ENCODE results near the gene NFIA.
A peak's percentile ranks its signal among the peaks of the same experiment; 100 is the strongest.

NFIA gene

DNA sequence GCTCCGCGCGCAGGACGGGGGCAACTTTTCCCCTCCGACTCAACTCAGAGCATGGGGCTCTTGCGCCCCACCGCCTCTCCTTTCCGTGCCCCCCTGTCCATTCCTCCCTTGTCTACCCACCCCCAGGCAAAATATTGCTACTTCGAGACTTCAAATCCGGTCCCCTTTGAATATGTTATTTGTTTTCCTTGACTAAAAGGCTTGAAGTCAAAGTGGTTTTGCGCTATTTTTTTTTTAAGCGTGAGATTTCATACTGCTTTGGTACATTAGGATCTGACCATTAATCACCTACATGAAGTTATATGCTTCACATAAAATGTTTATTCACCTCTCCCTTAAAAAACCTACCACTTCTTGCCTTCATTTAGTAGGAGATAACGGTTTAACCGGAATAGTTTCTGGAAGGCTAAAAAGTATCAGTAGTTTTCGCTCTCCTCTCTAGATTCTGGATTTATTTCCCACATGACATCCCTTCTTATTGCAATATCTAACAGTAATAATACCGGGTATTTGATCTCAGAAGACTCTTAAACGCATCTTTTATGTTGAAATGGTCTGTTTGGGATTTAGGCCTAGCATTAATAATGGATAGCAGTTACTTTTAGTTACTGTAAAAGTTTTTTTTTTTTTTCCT is 1.6 kb downstream of the NFIA start:
- TF ChIP-seq EZH2phosphoT487 (IDR thresholded peaks at IDR 0.05; ENCODE audit: low read length) (no peak), EZH2 (optimal IDR thresholded peaks at IDR 0.05; ENCODE audit: low read depth, low read length) (no peak)
- Histone ChIP-seq H3K9me2 (replicated peaks; ENCODE audit: insufficient read depth, low read length) (no peaks in the 10 kb centered on the region), H3K4me1 (ENCODE audit: low read length) (0 out of 2 replicates have a peak, but pooled peaks cover 6% of the 10 kb centered on the region), H3K9ac (ENCODE audit: low read length) (no peak overlapping the region), H3F3A (ENCODE audit: insufficient read depth, low read length) (peaks cover 11% of the 10 kb centered on the region; the same call in 1 of the 2 replicates), H2AFZ (ENCODE audit: low read length) (no peak overlapping the region), H3K27ac (ENCODE audit: low read length) (no peak overlapping the region), H3K4me3 (ENCODE audit: low read length) (peak overlapping the region; percentile 33; the same call in 1 of the 2 replicates), H3K79me2 (ENCODE audit: low read length) (no peaks in the 10 kb centered on the region), H3K27me3 (replicated peaks; ENCODE audit: insufficient read depth, low read length) (peaks cover 18% of the 10 kb centered on the region; the same call in 1 of the 2 replicates), H3K9me3 (replicated peaks; ENCODE audit: insufficient read depth, low read length) (no peaks in the 10 kb centered on the region), H4K20me1 (ENCODE audit: insufficient read depth, low read length) (no peaks in the 10 kb centered on the region), H3K36me3 (replicated peaks; ENCODE audit: insufficient read depth, low read length) (no peaks in the 10 kb centered on the region), H3K4me2 (ENCODE audit: low read depth, low read length) (peak overlapping the region; percentile 49; the same call in 1 of the 2 replicates)
- DNase-seq = no peak

DNA sequence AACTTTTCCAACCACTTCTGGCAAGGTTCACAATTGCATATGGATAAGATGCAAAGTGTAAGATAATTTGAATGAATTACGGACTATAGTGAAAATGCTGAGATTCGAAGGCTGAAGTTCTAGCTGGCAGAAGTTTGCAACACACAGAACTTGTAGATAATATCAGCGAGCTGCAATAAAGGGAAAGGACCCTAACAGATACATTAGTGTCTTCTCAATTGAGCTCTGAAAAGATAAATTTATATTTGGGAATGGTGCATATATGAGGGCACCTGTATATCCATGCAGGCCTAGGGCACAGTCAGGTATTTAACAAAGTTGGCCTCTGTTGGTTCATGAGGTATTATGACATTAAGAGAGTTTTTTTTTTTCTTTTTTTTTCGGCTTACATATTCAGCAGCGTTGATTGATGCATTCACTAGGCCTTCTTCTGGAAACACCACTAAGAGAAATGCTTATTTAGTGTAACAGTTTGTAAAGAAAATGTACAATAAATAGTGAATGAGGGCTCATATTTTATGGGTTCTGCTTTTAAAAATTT is 2.2 kb downstream of the NFIA start:
- Histone ChIP-seq H3K27ac (ENCODE audit: low read length) (no peak overlapping the region), H3K9me2 (replicated peaks; ENCODE audit: insufficient read depth, low read length) (no peaks in the 10 kb centered on the region), H3K4me1 (ENCODE audit: low read length) (0 out of 2 replicates have a peak, but pooled peaks cover 6% of the 10 kb centered on the region), H3K4me2 (ENCODE audit: low read depth, low read length) (no peak overlapping the region), H3K4me3 (ENCODE audit: low read length) (no peak overlapping the region), H3K27me3 (replicated peaks; ENCODE audit: insufficient read depth, low read length) (peaks cover 18% of the 10 kb centered on the region; the same call in 1 of the 2 replicates), H3K9ac (ENCODE audit: low read length) (no peak overlapping the region), H3K79me2 (ENCODE audit: low read length) (no peaks in the 10 kb centered on the region), H4K20me1 (ENCODE audit: insufficient read depth, low read length) (no peaks in the 10 kb centered on the region), H3K9me3 (replicated peaks; ENCODE audit: insufficient read depth, low read length) (no peaks in the 10 kb centered on the region), H2AFZ (ENCODE audit: low read length) (no peak overlapping the region), H3K36me3 (replicated peaks; ENCODE audit: insufficient read depth, low read length) (no peaks in the 10 kb centered on the region), H3F3A (ENCODE audit: insufficient read depth, low read length) (peaks cover 11% of the 10 kb centered on the region; the same call in 1 of the 2 replicates)
- TF ChIP-seq EZH2phosphoT487 (IDR thresholded peaks at IDR 0.05; ENCODE audit: low read length) (no peak), CTCF (IDR thresholded peaks at IDR 0.05; ENCODE audit: low read length) (no peak), EZH2 (optimal IDR thresholded peaks at IDR 0.05; ENCODE audit: low read depth, low read length) (no peak)
- DNase-seq = no peak

- Histone ChIP-seq H3K4me3 (ENCODE audit: low read length) (no peak overlapping the region), H3K27ac (ENCODE audit: low read length) (no peak overlapping the region), H3K9me2 (replicated peaks; ENCODE audit: insufficient read depth, low read length) (no peaks in the 10 kb centered on the region), H3K9me3 (replicated peaks; ENCODE audit: insufficient read depth, low read length) (no peaks in the 10 kb centered on the region), H3F3A (ENCODE audit: insufficient read depth, low read length) (peaks cover 11% of the 10 kb centered on the region; the same call in 1 of the 2 replicates), H3K79me2 (ENCODE audit: low read length) (no peaks in the 10 kb centered on the region), H3K9ac (ENCODE audit: low read length) (no peak overlapping the region), H3K4me2 (ENCODE audit: low read depth, low read length) (no peak overlapping the region), H3K36me3 (replicated peaks; ENCODE audit: insufficient read depth, low read length) (no peaks in the 10 kb centered on the region), H4K20me1 (ENCODE audit: insufficient read depth, low read length) (no peaks in the 10 kb centered on the region), H2AFZ (ENCODE audit: low read length) (no peak overlapping the region), H3K4me1 (ENCODE audit: low read length) (0 out of 2 replicates have a peak, but pooled peaks cover 6% of the 10 kb centered on the region), H3K27me3 (replicated peaks; ENCODE audit: insufficient read depth, low read length) (peaks cover 15% of the 10 kb centered on the region; the same call in 1 of the 2 replicates)
- TF ChIP-seq EZH2phosphoT487 (IDR thresholded peaks at IDR 0.05; ENCODE audit: low read length) = no peak
- no peak for TF ChIP-seq EZH2 (optimal IDR thresholded peaks at IDR 0.05; ENCODE audit: low read depth, low read length)
- TF ChIP-seq CTCF (IDR thresholded peaks at IDR 0.05; ENCODE audit: low read length) = no peak
- DNase-seq = no peak
Observed at GRCh38 chr1:61085206-61085982, 3.0 kb downstream of the NFIA start.
